Endothelial cell of umbilical vein (primary cell): ENCODE results near the gene QPCTL.

Experiments used
- CTCF ChIP-seq, 2 donors: IDR thresholded peaks; 1 replicate in 1 of 2; 2 replicates in 1 of 2; pipeline ENCODE4 v1.5.1; 2011; ENCODE audit warnings: low read length in 2 of 2, mild to moderate bottlenecking in 2 of 2, moderate library complexity in 2 of 2, control low read depth in 1 of 2, inconsistent platforms in 1 of 2, low read depth in 1 of 2; ENCODE audit not compliant: insufficient read depth in 1 of 2; ENCODE audit errors: extremely low read depth in 1 of 2
- EZH2 ChIP-seq: IDR thresholded peaks from 2 replicates; pipeline ENCODE4 v1.6.1; 2012; ENCODE audit warnings: borderline replicate concordance, low read depth, mild to moderate bottlenecking, moderate library complexity, low read length, inconsistent platforms; ENCODE audit not compliant: severe bottlenecking
- FOS ChIP-seq: IDR thresholded peaks from 2 replicates; pipeline ENCODE4 v1.6.1; 2011; ENCODE audit warnings: mild to moderate bottlenecking, low read length, moderate library complexity, borderline replicate concordance; ENCODE audit not compliant: insufficient read depth
- MAX ChIP-seq: IDR thresholded peaks from 2 replicates; pipeline ENCODE4 v1.6.1; 2011; ENCODE audit not compliant: insufficient read depth, insufficient read length
- MYC ChIP-seq: IDR thresholded peaks from one replicate; pipeline ENCODE4 v1.6.1; 2011; ENCODE audit warnings: mild to moderate bottlenecking, low read depth, low read length
- POLR2A ChIP-seq: IDR thresholded peaks from 2 replicates; pipeline ENCODE4 v1.6.1; 2012; ENCODE audit warnings: low read depth, mild to moderate bottlenecking, control low read depth, low read length
- POLR2AphosphoS5 ChIP-seq: IDR thresholded peaks from 2 replicates; pipeline ENCODE4 v1.6.1; 2012; ENCODE audit warnings: low read depth, mild to moderate bottlenecking, control low read depth, low read length, moderate library complexity; ENCODE audit not compliant: insufficient read depth

GRCh38 chr19:45705115-45705514 is 12.6 kb downstream of the QPCTL start:
- TF ChIP-seq CTCF (IDR thresholded peaks at IDR 0.05; ENCODE audit: extremely low read depth in 1 of 2, insufficient read depth in 1 of 2, low read depth in 1 of 2, low read length in 2 of 2) (no peak), POLR2A (no peak), EZH2 (no peak), MAX (no peak), POLR2AphosphoS5 (no peak), FOS (no peak), MYC (no peak)
